Right lung (tissue), 10 donors: ENCODE results near the gene CALML5. TPM values are rescaled to one million over a fixed set of nuclear protein-coding genes. Genes with fewer than 3 reads are reported as not detected.

Source experiments
- DNase-seq, 2 donors: peaks; one replicate each; pipeline ENCODE4 v3.0.0-alpha.2; 2013
- long read RNA-seq, 8 donors: transcript quantifications; one replicate each; lab custom pipeline, GENCODE V29; 2026
- polyA plus RNA-seq, 5 donors: library from polyadenylated mRNA; unstranded; fragments of 120-200 nt; gene quantifications; one replicate each; pipeline versions ENCODE4 v1.2.1 to v1.2.3, GENCODE V29; 2013; ENCODE audit warnings: inconsistent platforms in 1 of 5, low replicate concordance in 1 of 5; ENCODE audit not compliant: insufficient read length in 5 of 5, insufficient read depth in 1 of 5

CALML5 gene
- not detected for polyA plus RNA-seq
- long read RNA-seq, donor 1, result 0 reads
- long read RNA-seq, donor 2, result 0 reads
- long read RNA-seq, donor 3, result 0 reads
- long read RNA-seq, donor 4, result 0 reads
- long read RNA-seq, donor 5, result 0 reads
- long read RNA-seq, donor 6, result 0 reads
- long read RNA-seq, donor 7, result 0 reads
- long read RNA-seq, donor 8, result 0 reads

- no peak for DNase-seq
These were observed at the start of gene CALML5 for GRCh38 chr10:5499493-5500140. CALML5 (minus strand) TSS chr10:5499570; CDS start chr10:5499438, 132 bp downstream.

- peak; percentile 70 to 75 for DNase-seq
These were observed 48.7 kb upstream of the CALML5 start for GRCh38 chr10:5547931-5548660.

- DNase-seq, result no peak
These were observed 48.2 kb upstream of the CALML5 start for GRCh38 chr10:5547681-5547930.

- DNase-seq, result no peak
These were observed 47.7 kb upstream of the CALML5 start for GRCh38 chr10:5546891-5547680.

GRCh38 chr10:5545778-5546710, 46.7 kb upstream of the CALML5 start:
- DNase-seq, result peak in 1 of 2 donors; percentile 59

- DNase-seq, result no peak
These were observed 46.0 kb upstream of the CALML5 start for GRCh38 chr10:5545426-5545777.

GRCh38 chr10:5545011-5545410, 45.6 kb upstream of the CALML5 start:
- DNase-seq, result no peak

GRCh38 chr10:5544216-5544805, 44.9 kb upstream of the CALML5 start:
- no peak for DNase-seq

GRCh38 chr10:5543623-5544022, 44.3 kb upstream of the CALML5 start:
- no peak for DNase-seq

GRCh38 chr10:5542100-5542499, 42.7 kb upstream of the CALML5 start:
- no peak for DNase-seq

GRCh38 chr10:5540891-5541290, 41.5 kb upstream of the CALML5 start:
- no peak for DNase-seq

- no peak for DNase-seq
These were observed 40.7 kb upstream of the CALML5 start for GRCh38 chr10:5540080-5540479.

- no peak for DNase-seq
These were observed 39.7 kb upstream of the CALML5 start for GRCh38 chr10:5538892-5539651.

- no peak for DNase-seq
These were observed 39.1 kb upstream of the CALML5 start for GRCh38 chr10:5538446-5538845.

GRCh38 chr10:5537684-5538083, 38.3 kb upstream of the CALML5 start:
- no peak for DNase-seq

- no peak for DNase-seq
These were observed 37.2 kb upstream of the CALML5 start for GRCh38 chr10:5536486-5537081.

- DNase-seq, result no peak
These were observed 35.8 kb upstream of the CALML5 start for GRCh38 chr10:5534880-5535856.

- DNase-seq, result no peak
These were observed 34.9 kb upstream of the CALML5 start for GRCh38 chr10:5534051-5534821.
